GM12874 (cell line): Measurements from ENCODE around the gene BRD1.

ENCODE experiments used
- CTCF ChIP-seq: IDR thresholded peaks from 2 replicates; pipeline ENCODE4 v1.5.1; 2011; ENCODE audit warnings: low read depth, mild to moderate bottlenecking, control low read depth, low read length, moderate library complexity; ENCODE audit not compliant: insufficient read depth

BRD1 gene

GRCh38 chr22:49858827-49859226 is 31.2 kb upstream of the BRD1 start:
- no peak for TF ChIP-seq CTCF

GRCh38 chr22:49856766-49857618 is 29.3 kb upstream of the BRD1 start:
- TF ChIP-seq CTCF = no peak

GRCh38 chr22:49856343-49856742 is 28.7 kb upstream of the BRD1 start:
- TF ChIP-seq CTCF = no peak

- no peak for TF ChIP-seq CTCF
Observed at GRCh38 chr22:49855251-49855911, 27.7 kb upstream of the BRD1 start.

- no peak for TF ChIP-seq CTCF
Observed at GRCh38 chr22:49853981-49854831, 26.5 kb upstream of the BRD1 start.

- TF ChIP-seq CTCF = no peak
Observed at GRCh38 chr22:49852898-49853894, 25.5 kb upstream of the BRD1 start, which contains the start of gene ZBED4. Gene ZBED4, plus strand, starts transcription at chr22:49853844. Its CDS starts 29,819 bp downstream, at chr22:49883663.
